Gastrocnemius medialis (tissue), 4 donors: ENCODE data around the gene SLC35D2. TPM values are rescaled to one million over a fixed set of nuclear protein-coding genes. Genes with fewer than 3 reads are reported as not detected.
"Not testable (repeated sequence)": the region's sequence is repeated elsewhere in the genome, so short reads cannot be mapped to it uniquely, and the experiment has no call there.

ENCODE experiments used
- ATAC-seq, 2 donors: fragments of 150-250 bp; one replicate each; pipeline ENCODE4 v1.9.1; 2016
- DNase-seq, 2 donors: peaks; one replicate each; pipeline ENCODE4 v3.0.0-alpha.2; 2019
- H3K27ac ChIP-seq, 4 donors: fragments of 200-600 bp; sonication (generic); 1 replicate in 1 of 4; 2 replicates in 3 of 4; pipeline ENCODE4 v1.5.1; 2016 to 2018; ENCODE audit warnings: mild to moderate bottlenecking in 2 of 4, moderate library complexity in 1 of 4
- H3K27me3 ChIP-seq, 3 donors: fragments of 200-600 bp; sonication (generic) in 2 of 3; 1 replicate in 1 of 3; 2 replicates in 2 of 3; pipeline versions ENCODE4 v1.5.1 to v1.6.0; 2016 to 2019; ENCODE audit warnings: mild to moderate bottlenecking in 1 of 3, moderate library complexity in 1 of 3
- H3K36me3 ChIP-seq, 2 donors: fragments of 200-600 bp; sonication (generic) in 1 of 2; one replicate each; pipeline ENCODE4 v1.5.1; 2017 to 2018
- H3K4me1 ChIP-seq, 2 donors: fragments of 200-600 bp; sonication (generic) in 1 of 2; one replicate each; pipeline ENCODE4 v1.5.1; 2016 to 2017; ENCODE audit warnings: mild to moderate bottlenecking in 2 of 2
- H3K4me3 ChIP-seq, 4 donors: fragments of 200-600 bp; sonication (generic) in 3 of 4; 1 replicate in 1 of 4; 2 replicates in 3 of 4; pipeline ENCODE4 v1.5.1; 2016 to 2019; ENCODE audit warnings: mild to moderate bottlenecking in 2 of 4
- H3K9me3 ChIP-seq, 3 donors: fragments of 200-600 bp; sonication (generic) in 2 of 3; 1 replicate in 1 of 3; 2 replicates in 2 of 3; pipeline ENCODE4 v1.5.1; 2016 to 2019
- CTCF ChIP-seq, 5 experiments: fragments of 450-650 bp in 3 of 5; fragments of 200-600 bp in 2 of 5; sonication (generic) in 2 of 5; IDR thresholded peaks in 4 of 5; conservative IDR thresholded peaks in 1 of 5; 1 replicate in 4 of 5; 2 replicates in 1 of 5; pipeline ENCODE4 v1.5.1; 2016 to 2019; ENCODE audit warnings: antibody characterized with exemption in 5 of 5, mild to moderate bottlenecking in 3 of 5, moderate library complexity in 3 of 5
- POLR2A ChIP-seq, 2 donors: fragments of 450-650 bp; IDR thresholded peaks; one replicate each; pipeline ENCODE4 v1.6.1; 2017; ENCODE audit warnings: antibody characterized with exemption in 2 of 2, mild to moderate bottlenecking in 2 of 2, moderate library complexity in 2 of 2
- in situ Hi-C, 4 donors: fragments of 200-750 bp; cut with MboI; loops; one replicate each; pipeline versions ENCODE4 v1.15.0 to v1.8.0; 2017; ENCODE audit warnings: low sequenced_read_pairs in 4 of 4
- intact Hi-C: fragments of 100-400 bp; cut with DNase I; formaldehyde crosslinking; loops from one replicate; pipeline ENCODE4 v1.15.1; 2023; ENCODE audit warnings: low total_unique reads
- total RNA-seq, 4 donors: library from RNA; depleted of rRNA; stranded (reverse); fragments of >200 nt; gene quantifications; one replicate each; pipeline versions ENCODE4 v1.1.0 to v1.2.3, GENCODE V29; 2016

SLC35D2 gene
- total RNA-seq, 4 donors from 2014 or later = 3.0 to 9.0 (median 6.8) TPM

- H3K4me3 ChIP-seq = no peak overlapping the region
- TF ChIP-seq POLR2A (IDR thresholded peaks at IDR 0.05) = no peak
- TF ChIP-seq CTCF (IDR thresholded peaks at IDR 0.05 in 4 of 5, conservative IDR thresholded peaks at IDR 0.05 in 1 of 5) = no peak
- no peak for DNase-seq
- no peaks in the 10 kb centered on the region for H3K4me1 ChIP-seq
- H3K9me3 ChIP-seq = no peaks in the 10 kb centered on the region
- intact Hi-C loops (no loop called here), in situ Hi-C loops (loop anchor here in 2 of 4 donors (10.0 to 25.0 kb wide), 2 partner anchors 328 to 331 kb away; partner anchors contain the start of gene PRXL2C (in 1 of the 2))
- no peaks in the 10 kb centered on the region for H3K36me3 ChIP-seq
- no peak for ATAC-seq
- no peak overlapping the region for H3K27ac ChIP-seq
- no peaks in the 10 kb centered on the region for H3K27me3 ChIP-seq
Measured at GRCh38 chr9:96333958-96334357, 49.6 kb downstream of the SLC35D2 start.

DNA sequence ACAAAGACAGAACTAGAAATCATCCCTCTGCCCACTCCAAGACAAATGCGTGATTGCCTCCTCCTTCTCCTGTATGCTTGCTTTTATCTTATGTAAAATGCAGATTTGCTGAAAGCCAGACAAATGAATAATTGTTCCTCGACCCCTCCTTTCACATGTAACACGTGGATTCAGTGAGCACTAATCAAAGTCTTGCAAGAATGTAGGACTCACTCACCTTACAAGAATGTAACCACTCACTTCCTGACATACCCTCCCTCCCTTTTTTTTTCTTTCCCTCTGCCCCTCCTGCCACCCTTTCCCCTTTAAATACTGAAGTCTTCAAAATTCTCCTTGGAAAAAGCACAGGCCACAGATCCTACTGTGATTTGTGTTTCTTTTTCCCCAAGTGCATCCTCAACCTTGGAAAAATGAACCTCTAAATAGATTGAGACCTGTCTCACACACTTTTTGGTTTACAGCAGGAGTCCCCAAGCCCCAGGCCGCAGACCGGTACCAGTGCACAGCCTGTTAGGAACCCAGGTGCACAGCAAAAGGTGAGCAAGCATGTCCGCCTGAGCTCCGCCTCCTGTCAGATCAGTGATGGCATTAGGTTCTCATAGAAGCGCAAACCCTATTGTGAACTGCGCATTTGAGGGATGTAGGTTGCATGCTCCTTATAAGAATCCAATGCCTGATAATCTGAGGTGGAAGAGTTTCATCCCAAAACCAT, 52.1 kb downstream of the SLC35D2 start:
- ATAC-seq = no peak
- TF ChIP-seq POLR2A (IDR thresholded peaks at IDR 0.05) (no peak), CTCF (IDR thresholded peaks at IDR 0.05 in 4 of 5, conservative IDR thresholded peaks at IDR 0.05 in 1 of 5) (no peak)
- no peak overlapping the region for H3K27ac ChIP-seq
- no peak for DNase-seq
- no peaks in the 10 kb centered on the region for H3K4me1 ChIP-seq
- intact Hi-C loops (no loop called here), in situ Hi-C loops (loop anchor here in 2 of 4 donors (10.0 to 25.0 kb wide), 2 partner anchors 331 to 333 kb away; partner anchors contain the start of gene PRXL2C (in 1 of the 2))
- H3K9me3 ChIP-seq = no peaks in the 10 kb centered on the region
- no peaks in the 10 kb centered on the region for H3K27me3 ChIP-seq
- no peaks in the 10 kb centered on the region for H3K36me3 ChIP-seq
- H3K4me3 ChIP-seq = no peak overlapping the region

GRCh38 chr9:96327694-96328352, 55.7 kb downstream of the SLC35D2 start:
- ATAC-seq = peak in 1 of 2 donors; percentile 70
- in situ Hi-C loops = loop anchor here in 2 of 4 donors (5.0 to 25.0 kb wide), 2 partner anchors 334 to 339 kb away; partner anchors contain the start of gene PRXL2C (in 1 of the 2)
- Histone ChIP-seq H3K4me1 (no peaks in the 10 kb centered on the region), H3K27me3 (no peaks in the 10 kb centered on the region), H3K9me3 (no peaks in the 10 kb centered on the region), H3K4me3 (no peak overlapping the region), H3K36me3 (no peaks in the 10 kb centered on the region), H3K27ac (no peak overlapping the region)
- TF ChIP-seq CTCF (IDR thresholded peaks at IDR 0.05 in 4 of 5, conservative IDR thresholded peaks at IDR 0.05 in 1 of 5) (peak; percentile 41 to 80 (median 64)), POLR2A (IDR thresholded peaks at IDR 0.05) (no peak)
- no peak for DNase-seq
- intact Hi-C loops = loop anchor here (5.0 to 10.0 kb wide), 2 partner anchors 237 to 339 kb away; no protein-coding TSS in a partner anchor

GRCh38 chr9:96323169-96323568, 60.3 kb downstream of the SLC35D2 start:
- intact Hi-C loops = loop anchor here (10.0 kb wide), 1 partner anchor 242 kb away; no protein-coding TSS in a partner anchor
- in situ Hi-C loops = no loop called here

GRCh38 chr9:96322736-96323135, 60.8 kb downstream of the SLC35D2 start:
- H3K4me3 ChIP-seq, H3K9me3 ChIP-seq, in situ Hi-C loops, H3K4me1 ChIP-seq, H3K36me3 ChIP-seq, DNase-seq, H3K27me3 ChIP-seq, H3K27ac ChIP-seq, ATAC-seq: not testable (repeated sequence)
- intact Hi-C loops = loop anchor here (10.0 kb wide), 1 partner anchor 242 kb away; no protein-coding TSS in a partner anchor

More at GRCh38 chr9:96323169-96323568, 60.3 kb downstream of the SLC35D2 start:
- no peaks in the 10 kb centered on the region for H3K4me1 ChIP-seq
- no peak overlapping the region for H3K4me3 ChIP-seq
- DNase-seq (no peak), ATAC-seq (no peak)
- no peak for TF ChIP-seq CTCF (IDR thresholded peaks at IDR 0.05 in 4 of 5, conservative IDR thresholded peaks at IDR 0.05 in 1 of 5)
- TF ChIP-seq POLR2A (IDR thresholded peaks at IDR 0.05) = no peak
- no peaks in the 10 kb centered on the region for H3K9me3 ChIP-seq
- H3K27ac ChIP-seq = no peak overlapping the region
- no peaks in the 10 kb centered on the region for H3K27me3 ChIP-seq
- no peaks in the 10 kb centered on the region for H3K36me3 ChIP-seq

DNA sequence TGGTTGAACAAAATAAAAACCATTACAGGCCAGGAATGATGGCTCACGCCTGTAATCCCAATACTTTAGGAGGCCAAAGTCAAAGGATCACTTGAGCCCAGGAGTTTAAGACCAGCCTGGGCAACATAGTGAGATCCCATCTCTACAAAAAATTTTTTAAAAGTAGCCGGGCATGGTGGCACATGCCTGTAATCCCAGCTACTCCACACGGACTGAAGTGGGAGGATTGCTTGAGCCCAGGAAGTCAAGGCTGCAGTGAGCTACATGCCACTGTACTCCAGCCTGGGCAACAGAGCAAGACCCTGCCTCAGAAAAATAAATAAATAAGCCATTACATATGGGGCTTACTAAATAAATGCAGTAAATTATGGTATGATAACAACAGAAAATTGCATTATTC, 61.3 kb downstream of the SLC35D2 start:
- intact Hi-C loops = loop anchor here (10.0 kb wide), 1 partner anchor 243 kb away; no protein-coding TSS in a partner anchor
- DNase-seq, H3K4me3 ChIP-seq, in situ Hi-C loops, ATAC-seq, H3K27me3 ChIP-seq, H3K9me3 ChIP-seq, H3K4me1 ChIP-seq, H3K27ac ChIP-seq, H3K36me3 ChIP-seq: not testable (repeated sequence)
